ENCODE data around the gene LMBR1. TPM values are rescaled to one million over a fixed set of nuclear protein-coding genes. Genes with fewer than 3 reads are reported as not detected.

Gene LMBR1, protein sequence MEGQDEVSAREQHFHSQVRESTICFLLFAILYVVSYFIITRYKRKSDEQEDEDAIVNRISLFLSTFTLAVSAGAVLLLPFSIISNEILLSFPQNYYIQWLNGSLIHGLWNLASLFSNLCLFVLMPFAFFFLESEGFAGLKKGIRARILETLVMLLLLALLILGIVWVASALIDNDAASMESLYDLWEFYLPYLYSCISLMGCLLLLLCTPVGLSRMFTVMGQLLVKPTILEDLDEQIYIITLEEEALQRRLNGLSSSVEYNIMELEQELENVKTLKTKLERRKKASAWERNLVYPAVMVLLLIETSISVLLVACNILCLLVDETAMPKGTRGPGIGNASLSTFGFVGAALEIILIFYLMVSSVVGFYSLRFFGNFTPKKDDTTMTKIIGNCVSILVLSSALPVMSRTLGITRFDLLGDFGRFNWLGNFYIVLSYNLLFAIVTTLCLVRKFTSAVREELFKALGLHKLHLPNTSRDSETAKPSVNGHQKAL
- total RNA-seq: 91.1 and 141 TPM in 2 replicates

DNA sequence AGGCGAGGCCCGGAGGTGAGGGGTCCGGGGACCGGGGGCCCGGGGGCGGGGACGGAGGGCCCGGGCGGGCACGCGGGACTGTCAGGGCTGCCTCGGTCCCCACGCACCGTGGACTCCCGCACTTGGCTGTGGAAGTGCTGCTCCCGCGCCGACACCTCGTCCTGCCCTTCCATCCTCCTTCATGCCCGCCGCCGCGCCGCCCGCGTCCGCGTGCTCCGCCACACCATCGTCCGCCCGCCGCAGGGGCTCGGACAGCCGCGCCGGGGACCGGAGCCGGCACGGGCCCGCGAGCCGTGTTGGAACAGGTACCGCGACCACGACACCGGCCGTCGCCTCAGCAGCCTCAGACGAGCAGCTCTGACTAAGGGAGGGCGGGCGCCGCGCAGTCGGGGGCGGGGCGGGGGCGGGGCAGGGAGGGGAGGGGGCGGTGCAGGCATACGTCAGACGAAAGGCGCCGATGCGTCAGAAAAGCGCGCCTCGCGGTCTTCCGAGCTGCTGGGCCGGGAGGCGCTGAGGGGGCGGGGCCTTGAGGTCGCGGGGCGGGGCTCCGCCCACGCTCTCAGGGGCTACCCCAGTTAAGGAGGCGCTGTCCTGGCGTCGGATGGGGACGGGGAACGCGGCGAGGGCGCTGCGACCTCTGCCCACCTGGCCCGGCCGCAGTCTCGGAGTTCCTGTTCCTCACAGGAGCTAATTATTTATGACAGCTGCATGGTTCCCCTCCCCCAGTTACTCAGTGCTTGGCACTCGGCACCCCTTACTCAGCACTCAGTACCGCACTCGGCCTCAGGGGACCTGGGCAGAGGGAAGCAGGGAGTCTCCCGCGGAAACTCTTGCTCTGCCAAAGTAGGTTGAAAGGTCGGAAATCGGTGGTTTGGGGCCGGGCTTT is at the start of gene LMBR1:
Gene LMBR1, minus strand, starts transcription at position 363 of the 886 bp plus-strand sequence. Its CDS starts 190 bp downstream, at position 173.

DNA sequence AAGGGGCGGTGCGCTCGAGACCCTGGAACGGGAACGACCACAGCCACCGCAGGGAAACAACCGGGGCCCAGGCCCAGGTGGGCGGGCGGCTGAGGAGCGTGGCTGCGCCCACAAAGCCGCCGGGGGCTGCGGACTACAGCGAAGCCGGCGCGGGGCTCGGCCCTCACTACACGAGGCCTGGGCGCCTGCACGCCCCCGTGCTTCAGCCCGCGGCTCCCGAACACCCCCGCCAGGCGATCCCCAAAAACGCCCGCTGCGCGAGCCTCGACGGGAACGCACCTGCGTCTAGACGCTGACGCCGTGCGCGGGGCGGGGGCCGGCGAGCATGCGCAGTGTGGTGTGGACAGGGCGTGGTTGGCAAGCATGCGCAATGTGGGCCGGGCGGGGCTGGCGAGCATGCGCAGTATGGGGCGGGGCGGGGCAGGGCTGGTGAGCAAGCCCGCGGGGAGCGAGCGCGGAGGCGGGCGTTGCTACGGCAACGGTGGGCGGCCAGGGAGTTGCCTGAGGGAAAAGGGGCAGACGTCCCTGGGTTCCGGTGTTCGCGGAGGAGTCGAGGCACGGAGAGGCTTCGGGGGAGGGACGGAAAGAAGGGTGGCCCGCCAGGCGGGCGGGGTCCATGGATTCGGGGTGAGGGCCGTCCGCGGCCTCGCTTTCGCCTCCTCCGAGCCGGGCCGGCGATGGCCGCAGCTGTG is 252.6 kb downstream of the LMBR1 start, which contains the start of gene RNF32:
Gene RNF32, plus strand, starts transcription at position 518 of the 692 bp plus-strand sequence. CDS start 3,104 bp downstream, outside the sequence.

Other genes with a start within 250 kb of the LMBR1 start
- 23.0 and 29.3 TPM in 2 replicates for gene NOM1, start 56.5 kb upstream of the LMBR1 start, total RNA-seq
- not detected in 2 replicates for gene MNX1, start 117.5 kb upstream of the LMBR1 start, total RNA-seq
- 64.1 and 101 TPM in 2 replicates for gene UBE3C, start 245.7 kb upstream of the LMBR1 start, total RNA-seq